Endothelial cell (in vitro differentiated cells): ENCODE measurements around the gene UBIAD1. TPM values are rescaled to one million over a fixed set of nuclear protein-coding genes. Genes with fewer than 3 reads are reported as not detected.

Experiments
- DNase-seq: peaks from one replicate; pipeline ENCODE4 v3.0.0; 2021; ENCODE audit warnings: low spot score
- H3K27ac Mint-ChIP-seq: one replicate; pipeline ENCODE4 v1.8.0; 2021; ENCODE audit warnings: mixed read lengths, inconsistent platforms; ENCODE audit not compliant: unreplicated experiment
- H3K27me3 Mint-ChIP-seq: one replicate; pipeline ENCODE4 v1.8.0; 2021; ENCODE audit warnings: mild to moderate bottlenecking, moderate library complexity, mixed read lengths, inconsistent platforms; ENCODE audit not compliant: unreplicated experiment
- H3K36me3 Mint-ChIP-seq: one replicate; pipeline ENCODE4 v1.8.0; 2021; ENCODE audit warnings: mild to moderate bottlenecking, low read depth, mixed read lengths, inconsistent platforms; ENCODE audit not compliant: unreplicated experiment
- H3K4me1 Mint-ChIP-seq: one replicate; pipeline ENCODE4 v1.8.0; 2021; ENCODE audit warnings: mild to moderate bottlenecking, mixed read lengths, inconsistent platforms; ENCODE audit not compliant: unreplicated experiment
- H3K4me3 Mint-ChIP-seq: one replicate; pipeline ENCODE4 v1.8.0; 2021; ENCODE audit warnings: mild to moderate bottlenecking, mixed read lengths, inconsistent platforms; ENCODE audit not compliant: unreplicated experiment
- H3K9me3 Mint-ChIP-seq: one replicate; pipeline ENCODE4 v1.8.0; 2021; ENCODE audit warnings: mixed read lengths, inconsistent platforms; ENCODE audit not compliant: unreplicated experiment
- total RNA-seq: library from RNA; stranded (reverse); fragmentation: NEBNext Ultra II Directional; extraction: Animal tissue kit (Norgen Biotek cat#: 25700); gene quantifications from one replicate; pipeline ENCODE4 v1.2.1, GENCODE V29; 2021; ENCODE audit not compliant: unreplicated experiment
- TF ChIP-seq, protein P1 (sequence below): fragments of 200-600 bp; sonication (generic); IDR thresholded peaks from one replicate; pipeline ENCODE4 v1.5.0; 2021; ENCODE audit warnings: antibody characterized with exemption; ENCODE audit not compliant: unreplicated experiment

UBIAD1 gene
- total RNA-seq, 1 donor from 2014 or later, result 16.5 TPM

DNA sequence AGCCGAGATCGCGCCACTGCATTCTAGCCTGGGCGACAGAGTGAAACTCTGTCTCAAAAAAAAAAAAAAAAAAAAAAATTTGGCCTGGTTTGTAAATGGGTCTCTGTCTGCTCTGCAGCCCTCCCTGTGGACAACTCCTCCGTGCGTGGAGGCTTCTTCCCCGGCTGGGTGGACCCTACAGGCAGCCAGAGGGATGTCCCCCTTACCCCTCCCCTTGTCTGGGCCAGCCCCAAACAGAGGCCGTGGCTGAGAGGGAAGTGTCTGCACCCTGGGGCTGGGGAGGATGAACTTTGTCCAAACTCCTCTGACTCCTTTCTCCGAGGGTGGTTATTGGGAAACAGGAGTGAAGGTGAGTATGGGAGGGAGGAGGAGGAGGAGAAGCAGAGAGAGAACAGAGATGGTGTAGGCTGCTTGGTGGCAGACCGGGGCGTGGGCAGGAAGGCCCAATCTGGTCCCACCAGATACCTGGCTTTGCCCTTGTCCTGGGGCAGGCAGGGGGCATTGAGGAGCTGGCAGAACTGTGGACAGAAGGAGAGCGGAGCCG is 61.3 kb downstream of the UBIAD1 start:
- Mint-ChIP-seq H3K4me1 (peaks cover 3% of the 10 kb centered on the region), H3K4me3 (no peak overlapping the region), H3K27me3 (peaks cover 4% of the 10 kb centered on the region), H3K9me3 (no peaks in the 10 kb centered on the region), H3K27ac (no peak overlapping the region), H3K36me3 (no peaks in the 10 kb centered on the region)
- TF ChIP-seq, protein P1, sequence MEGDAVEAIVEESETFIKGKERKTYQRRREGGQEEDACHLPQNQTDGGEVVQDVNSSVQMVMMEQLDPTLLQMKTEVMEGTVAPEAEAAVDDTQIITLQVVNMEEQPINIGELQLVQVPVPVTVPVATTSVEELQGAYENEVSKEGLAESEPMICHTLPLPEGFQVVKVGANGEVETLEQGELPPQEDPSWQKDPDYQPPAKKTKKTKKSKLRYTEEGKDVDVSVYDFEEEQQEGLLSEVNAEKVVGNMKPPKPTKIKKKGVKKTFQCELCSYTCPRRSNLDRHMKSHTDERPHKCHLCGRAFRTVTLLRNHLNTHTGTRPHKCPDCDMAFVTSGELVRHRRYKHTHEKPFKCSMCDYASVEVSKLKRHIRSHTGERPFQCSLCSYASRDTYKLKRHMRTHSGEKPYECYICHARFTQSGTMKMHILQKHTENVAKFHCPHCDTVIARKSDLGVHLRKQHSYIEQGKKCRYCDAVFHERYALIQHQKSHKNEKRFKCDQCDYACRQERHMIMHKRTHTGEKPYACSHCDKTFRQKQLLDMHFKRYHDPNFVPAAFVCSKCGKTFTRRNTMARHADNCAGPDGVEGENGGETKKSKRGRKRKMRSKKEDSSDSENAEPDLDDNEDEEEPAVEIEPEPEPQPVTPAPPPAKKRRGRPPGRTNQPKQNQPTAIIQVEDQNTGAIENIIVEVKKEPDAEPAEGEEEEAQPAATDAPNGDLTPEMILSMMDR, result no peak
- DNase-seq, result no peak

- Mint-ChIP-seq H3K27me3 (peaks cover 5% of the 10 kb centered on the region), H3K27ac (no peak overlapping the region), H3K4me3 (no peak overlapping the region), H3K36me3 (no peaks in the 10 kb centered on the region), H3K9me3 (no peaks in the 10 kb centered on the region), H3K4me1 (peaks cover 3% of the 10 kb centered on the region)
- no peak for DNase-seq
- TF ChIP-seq, protein P1, result no peak
Measured at GRCh38 chr1:11334821-11335220, 61.8 kb downstream of the UBIAD1 start.

GRCh38 chr1:11335417-11336056 is 62.5 kb downstream of the UBIAD1 start:
- H3K36me3 Mint-ChIP-seq, result no peaks in the 10 kb centered on the region
- TF ChIP-seq, protein P1, result no peak
- H3K4me1 Mint-ChIP-seq, result peaks cover 3% of the 10 kb centered on the region
- DNase-seq, result no peak
- H3K27me3 Mint-ChIP-seq, result peaks cover 7% of the 10 kb centered on the region
- H3K9me3 Mint-ChIP-seq, result no peaks in the 10 kb centered on the region
- H3K27ac Mint-ChIP-seq, result no peak overlapping the region
- no peak overlapping the region for H3K4me3 Mint-ChIP-seq

DNA sequence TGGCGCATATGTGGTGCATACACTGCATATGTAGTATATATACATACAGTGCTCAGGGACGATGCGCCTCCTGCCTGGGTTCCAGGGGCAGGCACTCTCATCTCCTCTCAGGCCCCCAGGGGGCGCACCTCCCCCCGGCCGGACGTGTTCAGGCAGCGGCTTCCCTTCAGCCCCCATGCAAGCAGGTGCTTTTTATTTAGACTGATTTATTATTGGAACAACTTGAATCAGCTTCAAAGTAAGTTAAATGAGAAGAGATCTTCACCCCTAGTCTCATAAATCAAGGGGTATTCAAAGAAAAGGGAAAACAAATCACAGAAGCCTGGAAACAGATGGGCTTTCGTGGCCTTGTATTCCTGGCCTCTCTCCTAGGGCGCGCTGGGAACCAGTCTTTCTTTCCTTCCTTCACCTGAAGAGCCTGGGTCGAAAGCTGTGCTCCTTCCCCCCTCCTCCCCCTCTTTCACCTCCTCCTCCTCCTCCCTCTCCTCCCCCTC is 64.6 kb downstream of the UBIAD1 start:
- Mint-ChIP-seq H3K27me3 (peaks cover 7% of the 10 kb centered on the region), H3K4me3 (no peak overlapping the region), H3K9me3 (no peaks in the 10 kb centered on the region), H3K4me1 (peaks cover 4% of the 10 kb centered on the region), H3K27ac (no peak overlapping the region), H3K36me3 (no peaks in the 10 kb centered on the region)
- peak; percentile 82 for DNase-seq
- TF ChIP-seq, protein P1, result peak; percentile 77

Other genes starting within 250 kb of the UBIAD1 start
- gene MASP2, start 226.0 kb upstream of the UBIAD1 start, total RNA-seq, result not detected
- gene SRM, start 213.2 kb upstream of the UBIAD1 start, total RNA-seq, result 51.0 TPM
- 80.6 TPM for gene EXOSC10, start 173.3 kb upstream of the UBIAD1 start, total RNA-seq
- not detected for gene ANGPTL7, start 83.8 kb upstream of the UBIAD1 start, total RNA-seq
- gene MTOR, start 10.6 kb upstream of the UBIAD1 start, total RNA-seq, result 61.9 TPM
- gene DISP3, start 206.0 kb downstream of the UBIAD1 start, total RNA-seq, result 1.6 TPM